Measurements from ENCODE around the gene RAD18. TPM values are rescaled to one million over a fixed set of nuclear protein-coding genes. Genes with fewer than 3 reads are reported as not detected.

RAD18 gene
- total RNA-seq, 6 donors from 2014 or later: 2.6 to 16.2 (median 7.7) TPM

DNA sequence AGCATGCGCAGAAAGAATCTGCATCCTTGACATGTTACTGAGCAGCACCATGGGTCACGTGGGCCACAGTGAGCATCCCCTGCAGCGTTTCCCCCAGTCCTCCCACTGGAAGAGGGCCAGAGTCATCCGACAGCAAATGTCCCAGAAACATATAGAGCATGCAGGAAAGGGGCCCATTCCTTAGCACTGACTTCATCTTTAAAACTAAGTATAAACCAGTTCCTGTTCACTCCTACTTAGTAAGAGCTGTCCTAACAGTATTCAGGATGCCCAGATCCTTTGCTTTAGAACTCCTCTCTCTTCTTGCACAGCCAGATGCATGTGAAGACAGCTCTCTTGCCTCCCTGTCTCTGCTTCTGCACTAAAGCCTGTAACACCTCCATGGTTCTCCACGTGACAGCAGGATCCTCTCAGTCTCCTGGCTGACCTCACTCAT, 114.6 kb downstream of the RAD18 start:
- H3K9me3 ChIP-seq: no peaks in the 10 kb centered on the region
- H3K27me3 ChIP-seq: no peaks in the 10 kb centered on the region
- H3K27ac ChIP-seq: no peak overlapping the region
- no peak for TF ChIP-seq CTCF (IDR thresholded peaks at IDR 0.05)
- TF ChIP-seq EP300 (IDR thresholded peaks at IDR 0.05): no peak
- no peak for TF ChIP-seq POLR2A (IDR thresholded peaks at IDR 0.05)
- no peak for TF ChIP-seq POLR2AphosphoS5 (IDR thresholded peaks at IDR 0.05)
- no peak overlapping the region for H3K4me3 ChIP-seq
- 48 to 74% methylated on average over 5 of the region's 5 CpGs for WGBS, 2 donors
- H3K36me3 ChIP-seq: no peaks in the 10 kb centered on the region
- no peaks in the 10 kb centered on the region for H3K4me1 ChIP-seq
- ATAC-seq (ENCODE audit: low FRiP score in 2 of 2) (no peak), DNase-seq (no peak)

DNA sequence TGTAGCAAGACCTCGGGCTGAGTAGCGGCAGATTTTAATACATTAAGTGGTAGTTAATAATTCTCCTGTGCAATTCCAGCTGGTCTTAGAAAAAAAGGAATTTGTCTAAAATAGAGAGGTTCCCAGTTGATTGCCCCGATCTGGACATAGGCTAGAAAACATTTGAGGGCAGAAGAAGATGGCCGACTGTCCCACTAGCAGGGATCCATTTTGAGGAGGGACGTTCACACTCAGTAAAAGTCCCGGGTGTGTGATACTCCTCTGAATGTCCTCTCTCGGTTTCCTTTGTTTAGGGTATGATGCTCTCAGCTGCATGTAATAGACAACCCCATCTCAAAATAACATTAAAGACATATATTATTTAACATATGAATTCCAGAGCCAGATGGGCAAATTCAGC, 116.0 kb downstream of the RAD18 start:
- no peak for ATAC-seq (ENCODE audit: low FRiP score in 2 of 2)
- no peak for DNase-seq

GRCh38 chr3:8846176-8846575, 117.1 kb downstream of the RAD18 start:
- H3K4me1 ChIP-seq: no peaks in the 10 kb centered on the region
- TF ChIP-seq POLR2A (IDR thresholded peaks at IDR 0.05) (no peak), EP300 (IDR thresholded peaks at IDR 0.05) (no peak), POLR2AphosphoS5 (IDR thresholded peaks at IDR 0.05) (no peak), CTCF (IDR thresholded peaks at IDR 0.05) (no peak)
- no peak overlapping the region for H3K27ac ChIP-seq
- H3K27me3 ChIP-seq: no peaks in the 10 kb centered on the region
- no peaks in the 10 kb centered on the region for H3K9me3 ChIP-seq
- no peak overlapping the region for H3K4me3 ChIP-seq
- H3K36me3 ChIP-seq: no peaks in the 10 kb centered on the region
- 91 to 94% methylated on average over 2 of the region's 2 CpGs for WGBS, 2 donors
- no peak for ATAC-seq (ENCODE audit: low FRiP score in 2 of 2)
- DNase-seq: no peak

More for the DNA sequence above, 116.0 kb downstream of the RAD18 start:
- no peaks in the 10 kb centered on the region for H3K36me3 ChIP-seq
- 89% methylated on average over 7 of the region's 7 CpGs for WGBS, 2 donors
- no peak overlapping the region for H3K27ac ChIP-seq
- no peaks in the 10 kb centered on the region for H3K4me1 ChIP-seq
- TF ChIP-seq CTCF (IDR thresholded peaks at IDR 0.05) (no peak), EP300 (IDR thresholded peaks at IDR 0.05) (no peak), POLR2A (IDR thresholded peaks at IDR 0.05) (no peak), POLR2AphosphoS5 (IDR thresholded peaks at IDR 0.05) (no peak)
- H3K27me3 ChIP-seq: no peaks in the 10 kb centered on the region
- no peaks in the 10 kb centered on the region for H3K9me3 ChIP-seq
- H3K4me3 ChIP-seq: no peak overlapping the region

DNA sequence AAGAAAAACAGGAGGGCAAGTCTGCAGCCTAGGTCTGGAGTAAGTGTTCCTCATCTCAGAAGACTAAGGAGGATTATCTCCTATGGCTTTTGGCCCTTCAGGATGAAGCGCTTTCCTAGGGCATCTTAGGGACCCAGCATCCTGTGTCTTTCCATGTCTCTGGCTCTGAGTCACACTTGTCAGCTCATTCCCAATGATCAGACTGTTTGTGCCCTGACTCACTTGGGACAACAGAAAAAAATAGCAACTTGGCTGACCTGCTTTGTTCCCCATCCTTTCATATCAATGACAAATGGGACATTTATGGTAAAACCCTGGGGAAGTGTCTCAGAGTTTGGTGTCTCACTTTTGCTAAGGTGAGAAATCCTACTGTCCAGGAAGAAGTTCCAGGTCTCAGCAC, 117.6 kb downstream of the RAD18 start:
- WGBS, 2 donors: 95 to 100% methylated on average over 1 of the region's 1 CpG
- Histone ChIP-seq H3K27ac (no peak overlapping the region), H3K9me3 (no peaks in the 10 kb centered on the region), H3K4me1 (no peaks in the 10 kb centered on the region), H3K27me3 (no peaks in the 10 kb centered on the region), H3K36me3 (no peaks in the 10 kb centered on the region), H3K4me3 (no peak overlapping the region)
- TF ChIP-seq POLR2A (IDR thresholded peaks at IDR 0.05) (no peak), CTCF (IDR thresholded peaks at IDR 0.05) (no peak), POLR2AphosphoS5 (IDR thresholded peaks at IDR 0.05) (no peak), EP300 (IDR thresholded peaks at IDR 0.05) (no peak)
- DNase-seq (no peak), ATAC-seq (ENCODE audit: low FRiP score in 2 of 2) (no peak)

DNA sequence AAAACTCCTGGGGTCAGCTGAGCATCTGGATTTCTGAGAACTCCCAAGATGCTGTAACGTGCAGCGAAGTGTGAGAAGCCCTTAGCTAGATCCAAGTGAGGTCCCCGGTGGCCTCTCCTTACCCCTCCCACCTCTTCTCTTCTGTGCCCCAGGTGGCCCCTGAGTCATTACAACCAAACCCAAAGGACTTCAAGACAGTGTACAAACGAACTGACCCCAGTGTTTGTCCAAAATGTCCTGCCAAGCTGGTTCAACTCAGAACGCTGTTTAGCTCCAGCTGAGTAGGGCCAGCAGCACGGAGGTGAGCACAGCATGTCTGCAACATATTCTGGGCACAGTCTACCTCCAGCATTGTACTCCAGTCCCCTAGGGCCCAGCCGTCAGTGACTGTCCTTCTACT, 119.9 kb downstream of the RAD18 start:
- no peaks in the 10 kb centered on the region for H3K36me3 ChIP-seq
- no peaks in the 10 kb centered on the region for H3K4me1 ChIP-seq
- H3K9me3 ChIP-seq: no peaks in the 10 kb centered on the region
- H3K27me3 ChIP-seq: no peaks in the 10 kb centered on the region
- DNase-seq (no peak), ATAC-seq (ENCODE audit: low FRiP score in 2 of 2) (no peak)
- WGBS, 2 donors: 92 to 93% methylated on average over 5 to 7 of the region's 7 CpGs
- no peak overlapping the region for H3K4me3 ChIP-seq
- no peak overlapping the region for H3K27ac ChIP-seq
- TF ChIP-seq POLR2A (IDR thresholded peaks at IDR 0.05): no peak
- no peak for TF ChIP-seq EP300 (IDR thresholded peaks at IDR 0.05)
